ENCODE results near the gene SFRP5. TPM values are rescaled to one million over a fixed set of nuclear protein-coding genes. Genes with fewer than 3 reads are reported as not detected.

Gene SFRP5
- total and polyA plus RNA-seq, 7 donors = 0.46 to 24.6 (median 9.9) TPM

DNA sequence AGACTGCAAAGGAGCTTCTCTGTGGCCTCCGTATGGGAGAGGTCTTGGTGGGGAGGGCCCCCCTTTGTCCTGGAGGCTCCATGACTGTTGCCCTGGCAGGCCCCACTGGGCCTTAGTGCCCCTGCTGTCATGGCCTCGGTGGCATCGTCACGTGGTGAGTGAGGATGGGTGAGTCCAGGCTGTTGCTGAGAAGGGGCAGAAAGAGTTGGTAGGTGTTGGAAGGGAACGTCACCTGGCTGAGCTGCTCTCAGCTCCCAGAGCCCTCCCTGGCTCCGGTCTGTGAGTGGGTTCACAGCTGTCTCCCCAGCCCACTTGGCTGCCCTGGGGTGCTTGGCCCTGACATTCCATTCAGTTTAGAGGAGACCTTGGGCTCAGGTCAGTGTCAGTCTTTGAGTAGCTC, 16.1 kb downstream of the SFRP5 start:
- H3K27me3 ChIP-seq = no peaks in the 10 kb centered on the region
- intact Hi-C loops (cut with DNase I) = no loop called here
- peaks cover 23 to 97% (median 78%) of the 10 kb centered on the region in 4 donors for H3K36me3 ChIP-seq
- no peak overlapping the region for H3K27ac ChIP-seq
- WGBS, 2 donors = 96 to 97% methylated on average over 6 of the region's 6 CpGs
- H3K4me1 ChIP-seq = no peaks in the 10 kb centered on the region
- no peak for DNase-seq
- TF ChIP-seq POLR2A (IDR thresholded peaks at IDR 0.05) = no peak
- TF ChIP-seq, protein P1, sequence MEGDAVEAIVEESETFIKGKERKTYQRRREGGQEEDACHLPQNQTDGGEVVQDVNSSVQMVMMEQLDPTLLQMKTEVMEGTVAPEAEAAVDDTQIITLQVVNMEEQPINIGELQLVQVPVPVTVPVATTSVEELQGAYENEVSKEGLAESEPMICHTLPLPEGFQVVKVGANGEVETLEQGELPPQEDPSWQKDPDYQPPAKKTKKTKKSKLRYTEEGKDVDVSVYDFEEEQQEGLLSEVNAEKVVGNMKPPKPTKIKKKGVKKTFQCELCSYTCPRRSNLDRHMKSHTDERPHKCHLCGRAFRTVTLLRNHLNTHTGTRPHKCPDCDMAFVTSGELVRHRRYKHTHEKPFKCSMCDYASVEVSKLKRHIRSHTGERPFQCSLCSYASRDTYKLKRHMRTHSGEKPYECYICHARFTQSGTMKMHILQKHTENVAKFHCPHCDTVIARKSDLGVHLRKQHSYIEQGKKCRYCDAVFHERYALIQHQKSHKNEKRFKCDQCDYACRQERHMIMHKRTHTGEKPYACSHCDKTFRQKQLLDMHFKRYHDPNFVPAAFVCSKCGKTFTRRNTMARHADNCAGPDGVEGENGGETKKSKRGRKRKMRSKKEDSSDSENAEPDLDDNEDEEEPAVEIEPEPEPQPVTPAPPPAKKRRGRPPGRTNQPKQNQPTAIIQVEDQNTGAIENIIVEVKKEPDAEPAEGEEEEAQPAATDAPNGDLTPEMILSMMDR (IDR thresholded peaks at IDR 0.05) = no peak
- H3K9me3 ChIP-seq = no peaks in the 10 kb centered on the region
- no peak overlapping the region for H3K4me3 ChIP-seq

DNA sequence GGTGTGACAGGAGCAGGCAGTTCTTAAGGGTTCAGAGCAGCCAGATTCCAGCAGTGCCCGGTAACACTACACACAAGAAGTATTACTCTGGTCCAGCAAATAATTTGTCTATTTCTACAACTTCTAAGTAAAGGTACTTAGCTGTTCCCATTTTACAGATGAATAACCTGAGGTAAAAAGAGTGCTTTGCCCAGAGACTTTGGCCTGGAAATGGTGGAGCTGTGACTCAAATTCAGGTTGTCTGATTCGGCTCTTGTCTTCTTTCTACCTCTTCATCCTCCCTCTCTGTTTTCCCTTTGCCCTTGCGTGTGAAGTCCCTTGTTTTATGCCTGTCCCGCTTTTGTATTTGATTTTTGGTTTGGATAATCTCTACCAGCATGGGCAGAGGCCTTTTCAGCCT, 17.1 kb downstream of the SFRP5 start:
- Histone ChIP-seq H3K9me3 (no peaks in the 10 kb centered on the region), H3K36me3 (peaks cover 20 to 97% (median 79%) of the 10 kb centered on the region in 4 donors), H3K27ac (no peak overlapping the region), H3K4me3 (no peak overlapping the region), H3K4me1 (no peaks in the 10 kb centered on the region), H3K27me3 (no peaks in the 10 kb centered on the region)
- intact Hi-C loops (cut with DNase I) = no loop called here
- 65 to 83% methylated on average over 3 to 4 of the region's 4 CpGs for WGBS, 2 donors
- DNase-seq = no peak
- TF ChIP-seq POLR2A (IDR thresholded peaks at IDR 0.05) (no peak), EP300 (IDR thresholded peaks at IDR 0.05) (no peak), POLR2AphosphoS5 (IDR thresholded peaks at IDR 0.05) (no peak)
- TF ChIP-seq, protein P1 (IDR thresholded peaks at IDR 0.05) = no peak

DNA sequence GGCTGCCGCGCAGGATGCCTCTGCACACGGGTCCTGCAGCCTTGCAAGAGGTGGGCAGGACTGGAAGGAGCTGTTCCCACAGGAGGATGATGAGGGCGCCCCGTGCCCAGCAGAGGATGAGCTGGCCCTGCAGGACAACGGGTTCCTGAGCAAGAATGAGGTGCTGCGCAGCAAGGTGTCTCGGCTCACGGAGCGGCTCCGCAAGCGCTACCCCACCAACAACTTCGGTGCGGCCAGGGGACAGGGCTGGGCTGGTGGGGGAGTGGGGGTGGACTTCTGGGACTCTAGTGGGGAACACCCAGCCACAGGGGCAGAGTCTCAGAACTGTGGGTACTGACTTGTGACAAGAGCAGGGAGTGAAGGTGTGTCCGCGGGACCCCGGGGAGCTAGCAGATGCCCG, 18.8 kb downstream of the SFRP5 start:
- no peaks in the 10 kb centered on the region for H3K9me3 ChIP-seq
- intact Hi-C loops (cut with DNase I) = no loop called here
- no peaks in the 10 kb centered on the region for H3K4me1 ChIP-seq
- no peak overlapping the region for H3K27ac ChIP-seq
- 94 to 96% methylated on average over 18 of the region's 18 CpGs for WGBS, 2 donors
- H3K27me3 ChIP-seq = no peaks in the 10 kb centered on the region
- peaks cover 23 to 100% (median 80%) of the 10 kb centered on the region in 4 donors for H3K36me3 ChIP-seq
- DNase-seq = peak; percentile 48
- TF ChIP-seq POLR2AphosphoS5 (IDR thresholded peaks at IDR 0.05) (no peak), EP300 (IDR thresholded peaks at IDR 0.05) (no peak), POLR2A (IDR thresholded peaks at IDR 0.05) (no peak)
- TF ChIP-seq, protein P1 (IDR thresholded peaks at IDR 0.05) = no peak
- no peak overlapping the region for H3K4me3 ChIP-seq

DNA sequence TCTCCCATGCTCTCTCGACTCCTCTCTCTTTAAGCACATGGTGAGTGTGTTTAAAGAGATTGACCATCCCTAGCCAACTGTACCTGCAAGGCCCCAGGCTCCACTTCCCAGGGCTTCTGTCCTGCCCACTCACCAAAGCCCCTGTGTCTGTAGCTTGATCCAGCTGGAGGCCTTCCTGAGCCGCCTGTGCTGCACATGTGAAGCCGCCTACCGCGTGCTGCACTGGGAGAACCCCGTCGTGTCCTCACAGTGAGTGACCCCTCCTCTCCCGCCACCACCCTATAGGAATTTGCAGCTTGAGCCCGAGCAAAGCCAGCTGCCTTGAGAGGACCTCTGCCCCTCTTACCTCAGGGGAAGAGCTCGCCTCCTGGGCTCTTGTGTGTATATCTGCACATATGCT, 23.7 kb downstream of the SFRP5 start:
- Histone ChIP-seq H3K4me3 (no peak overlapping the region), H3K9me3 (no peaks in the 10 kb centered on the region), H3K27ac (no peak overlapping the region), H3K27me3 (no peaks in the 10 kb centered on the region), H3K4me1 (no peaks in the 10 kb centered on the region), H3K36me3 (peaks cover 7 to 92% (median 57%) of the 10 kb centered on the region in 4 donors)
- TF ChIP-seq EP300 (IDR thresholded peaks at IDR 0.05) (no peak), POLR2AphosphoS5 (IDR thresholded peaks at IDR 0.05) (no peak), POLR2A (IDR thresholded peaks at IDR 0.05) (no peak)
- TF ChIP-seq, protein P1 (IDR thresholded peaks at IDR 0.05) = no peak
- WGBS, 2 donors = 87 to 89% methylated on average over 10 of the region's 10 CpGs
- intact Hi-C loops (cut with DNase I) = no loop called here
- peak; percentile 51 for DNase-seq

DNA sequence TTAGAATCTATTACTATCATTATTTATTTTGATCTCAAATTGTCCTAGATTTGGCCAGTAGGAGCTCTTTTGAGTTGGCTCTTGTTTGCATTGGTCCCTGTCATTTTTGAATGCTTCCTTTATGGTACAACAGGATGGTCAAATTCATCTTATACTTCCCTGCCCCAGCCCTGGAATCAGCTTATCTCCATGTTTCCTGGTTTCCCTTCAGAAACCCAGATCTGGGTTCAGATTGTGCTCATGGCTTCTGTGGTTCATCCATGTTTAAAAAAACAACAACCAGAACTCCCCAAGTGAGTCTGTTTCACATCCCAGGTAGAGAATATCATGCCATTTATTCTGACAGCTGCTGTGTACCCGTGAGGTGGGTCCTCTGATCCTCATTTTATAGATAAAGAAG, 24.2 kb downstream of the SFRP5 start:
- intact Hi-C loops (cut with DNase I) = no loop called here
- no peaks in the 10 kb centered on the region for H3K27me3 ChIP-seq
- 87% methylated on average over 1 of the region's 1 CpG for WGBS, 2 donors
- no peak overlapping the region for H3K27ac ChIP-seq
- H3K36me3 ChIP-seq = peaks cover 7 to 87% (median 52%) of the 10 kb centered on the region in 4 donors
- H3K4me1 ChIP-seq = no peaks in the 10 kb centered on the region
- no peak for DNase-seq
- no peak for TF ChIP-seq EP300 (IDR thresholded peaks at IDR 0.05)
- TF ChIP-seq POLR2A (IDR thresholded peaks at IDR 0.05) = no peak
- no peak for TF ChIP-seq POLR2AphosphoS5 (IDR thresholded peaks at IDR 0.05)
- TF ChIP-seq, protein P1 (IDR thresholded peaks at IDR 0.05) = no peak
- H3K4me3 ChIP-seq = no peak overlapping the region
- H3K9me3 ChIP-seq = no peaks in the 10 kb centered on the region

Data from sigmoid colon (tissue), 7 donors.